Omental fat pad (tissue), 4 donors: Measurements from ENCODE around the gene CUL4B. TPM values are rescaled to one million over a fixed set of nuclear protein-coding genes. Genes with fewer than 3 reads are reported as not detected.

Experiments used
- ATAC-seq: fragments of 150-250 bp; one replicate; pipeline ENCODE4 v1.9.1; 2016; ENCODE audit warnings: mild to moderate bottlenecking, moderate library complexity; ENCODE audit not compliant: low FRiP score
- DNase-seq: peaks from one replicate; pipeline ENCODE4 v3.0.0-alpha.2; 2019; ENCODE audit warnings: low spot score
- total RNA-seq, 4 donors: library from RNA; depleted of rRNA; stranded (reverse); fragments of >200 nt; gene quantifications; one replicate each; pipeline ENCODE4 v1.1.0, GENCODE V29; 2016
- TF ChIP-seq, protein P1 (sequence below), 3 donors: fragments of 450-650 bp; IDR thresholded peaks; one replicate each; pipeline ENCODE4 v1.5.1; 2016 to 2017; ENCODE audit warnings: antibody characterized with exemption in 3 of 3, mild to moderate bottlenecking in 3 of 3, moderate library complexity in 2 of 3

CUL4B gene
- total RNA-seq, 4 donors from 2014 or later: 27.3 to 55.5 (median 30.3) TPM

DNA sequence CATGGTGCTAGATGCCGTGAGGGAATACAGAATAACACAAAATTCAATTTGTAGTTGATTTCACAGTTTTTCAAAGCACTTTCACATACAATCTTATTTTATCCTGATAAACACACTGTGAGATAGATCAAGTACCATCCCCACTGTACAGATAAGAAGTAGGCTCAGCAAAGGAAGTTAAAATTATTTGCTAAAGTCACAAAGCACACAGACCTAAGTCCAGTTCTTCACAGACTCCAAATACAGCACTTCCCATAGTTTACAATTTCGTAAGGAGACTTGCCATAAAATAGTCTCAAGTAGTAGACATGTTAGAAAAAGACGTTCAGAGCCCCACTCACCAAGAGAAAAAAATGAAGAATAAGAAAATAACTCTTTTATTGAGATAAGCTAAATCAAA lies 7.8 kb upstream of the CUL4B start:
- TF ChIP-seq, protein P1, sequence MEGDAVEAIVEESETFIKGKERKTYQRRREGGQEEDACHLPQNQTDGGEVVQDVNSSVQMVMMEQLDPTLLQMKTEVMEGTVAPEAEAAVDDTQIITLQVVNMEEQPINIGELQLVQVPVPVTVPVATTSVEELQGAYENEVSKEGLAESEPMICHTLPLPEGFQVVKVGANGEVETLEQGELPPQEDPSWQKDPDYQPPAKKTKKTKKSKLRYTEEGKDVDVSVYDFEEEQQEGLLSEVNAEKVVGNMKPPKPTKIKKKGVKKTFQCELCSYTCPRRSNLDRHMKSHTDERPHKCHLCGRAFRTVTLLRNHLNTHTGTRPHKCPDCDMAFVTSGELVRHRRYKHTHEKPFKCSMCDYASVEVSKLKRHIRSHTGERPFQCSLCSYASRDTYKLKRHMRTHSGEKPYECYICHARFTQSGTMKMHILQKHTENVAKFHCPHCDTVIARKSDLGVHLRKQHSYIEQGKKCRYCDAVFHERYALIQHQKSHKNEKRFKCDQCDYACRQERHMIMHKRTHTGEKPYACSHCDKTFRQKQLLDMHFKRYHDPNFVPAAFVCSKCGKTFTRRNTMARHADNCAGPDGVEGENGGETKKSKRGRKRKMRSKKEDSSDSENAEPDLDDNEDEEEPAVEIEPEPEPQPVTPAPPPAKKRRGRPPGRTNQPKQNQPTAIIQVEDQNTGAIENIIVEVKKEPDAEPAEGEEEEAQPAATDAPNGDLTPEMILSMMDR (IDR thresholded peaks at IDR 0.05): no peak
- ATAC-seq (no peak), DNase-seq (no peak)

DNA sequence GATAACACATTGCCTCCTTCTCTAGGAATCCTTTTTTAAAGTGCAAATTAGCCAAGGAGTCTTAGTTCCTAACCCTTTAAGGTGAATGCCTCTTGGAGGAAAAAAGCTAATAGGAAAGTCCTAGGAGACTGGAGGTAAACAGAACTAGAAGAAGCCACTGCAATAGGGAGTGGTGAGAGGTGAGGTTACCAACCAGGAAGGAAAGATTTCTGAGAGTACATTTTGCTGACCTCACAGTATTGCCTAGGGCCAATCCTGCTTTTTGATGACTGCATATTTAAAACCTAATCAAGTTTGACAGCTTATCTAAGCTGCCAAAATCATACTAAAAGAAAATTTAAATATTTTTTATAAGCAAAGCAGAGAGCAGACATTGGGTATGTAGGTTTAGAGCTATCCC lies 7.3 kb upstream of the CUL4B start:
- TF ChIP-seq, protein P1 (IDR thresholded peaks at IDR 0.05): no peak
- DNase-seq (no peak), ATAC-seq (no peak)

DNA sequence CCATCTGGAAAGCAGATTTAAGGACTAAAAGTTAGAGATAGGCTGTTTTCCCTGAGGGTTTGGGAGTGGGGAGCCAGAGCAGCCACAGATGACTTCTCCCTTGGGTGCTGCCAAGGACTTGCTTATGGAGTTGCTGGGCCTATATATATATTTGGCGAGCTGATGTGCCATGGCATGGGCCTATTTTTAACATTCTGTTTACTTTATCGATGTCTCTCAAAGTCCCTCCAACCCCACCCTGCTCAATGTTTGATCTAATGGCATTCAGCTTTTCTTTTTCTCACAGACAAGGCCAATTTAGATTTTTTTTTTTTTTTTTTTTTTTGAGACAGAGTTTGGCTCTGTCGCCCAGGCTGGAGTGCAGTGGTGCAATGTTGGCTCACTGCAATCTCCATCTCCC lies 6.1 kb upstream of the CUL4B start:
- DNase-seq: no peak
- ATAC-seq: no peak
- TF ChIP-seq, protein P1 (IDR thresholded peaks at IDR 0.05): no peak

DNA sequence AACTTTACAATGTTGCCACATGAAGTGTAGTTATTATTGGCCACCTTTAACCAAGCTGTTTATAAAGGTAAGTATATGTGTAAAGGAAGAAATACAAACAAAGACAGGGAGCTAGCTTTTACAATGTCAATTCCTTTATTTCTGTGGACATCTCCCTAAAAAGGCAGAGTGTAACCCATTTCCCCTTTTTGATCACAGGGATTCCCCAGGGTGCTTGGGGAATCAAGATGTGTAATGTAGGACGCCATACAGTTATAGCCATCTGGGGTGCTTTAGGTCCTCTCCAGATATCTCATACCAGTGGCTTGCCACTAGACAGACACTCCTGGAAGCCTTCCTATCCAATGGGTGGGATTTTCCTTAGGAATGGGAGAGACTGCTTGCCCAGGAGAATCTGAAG lies 4.2 kb upstream of the CUL4B start:
- TF ChIP-seq, protein P1 (IDR thresholded peaks at IDR 0.05): no peak
- ATAC-seq: no peak

DNA sequence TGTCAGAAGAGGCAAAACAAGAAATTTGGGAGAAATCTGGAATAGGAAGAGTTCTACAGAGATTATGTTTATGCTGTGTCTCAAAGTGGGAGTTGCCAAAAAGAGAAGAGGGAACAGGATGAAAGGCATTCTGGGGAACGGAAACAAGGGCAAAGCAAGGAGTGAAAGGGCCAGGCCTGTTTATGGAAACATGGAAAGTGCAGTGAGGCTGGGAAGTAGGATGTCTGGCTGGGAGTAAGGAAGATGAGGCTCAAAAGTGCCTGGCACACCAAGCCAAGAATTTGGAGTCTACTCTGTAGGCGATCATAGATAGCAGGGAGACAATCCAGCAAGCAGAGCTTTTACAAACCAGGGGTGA lies 1.8 kb upstream of the CUL4B start:
- DNase-seq: no peak
- no peak for ATAC-seq
- TF ChIP-seq, protein P1 (IDR thresholded peaks at IDR 0.05): no peak

More for the DNA sequence above, 4.2 kb upstream of the CUL4B start:
- DNase-seq: no peak

DNA sequence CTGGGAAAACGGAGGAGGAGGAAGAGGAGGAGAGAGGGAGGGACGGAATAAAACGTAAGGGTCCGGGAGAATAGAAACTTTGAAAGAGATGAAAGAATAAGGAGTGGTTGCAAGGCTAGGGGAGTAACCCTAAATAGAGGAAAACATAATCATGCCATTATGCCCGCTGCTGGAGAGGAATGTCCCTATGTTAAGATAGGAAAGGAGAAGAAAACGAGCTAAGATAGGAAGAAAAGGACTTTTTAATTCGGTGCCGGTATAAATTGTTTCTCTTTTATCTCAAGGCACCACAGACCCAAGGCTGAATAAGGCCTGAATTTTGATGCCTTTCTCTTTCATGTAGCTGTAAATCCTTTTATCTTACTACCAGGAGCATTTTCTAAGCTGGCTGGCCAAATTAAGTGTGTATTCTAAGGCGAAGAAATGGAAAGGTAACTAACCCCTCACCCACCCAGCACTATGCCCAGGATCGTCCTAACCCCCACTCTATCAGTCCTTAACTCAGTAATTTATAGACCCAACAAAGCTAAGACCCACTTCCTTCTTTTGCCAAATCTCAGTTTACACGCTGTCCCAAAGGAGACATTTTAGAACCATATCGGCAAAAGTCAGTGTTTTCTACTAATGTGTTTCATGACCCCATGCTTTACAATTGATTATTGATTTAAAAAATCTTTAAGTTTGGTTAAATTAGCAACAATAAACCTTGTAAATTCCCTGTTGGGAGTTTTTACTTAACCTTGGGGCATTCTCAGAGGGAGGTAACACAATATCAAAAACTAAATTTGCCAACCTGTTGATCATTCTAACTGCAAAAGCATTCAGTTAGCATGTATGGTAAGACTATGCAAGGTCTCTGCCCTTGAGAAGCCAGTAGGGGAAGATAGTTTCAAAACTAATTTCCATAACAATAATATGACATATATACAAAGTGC lies 1.1 kb upstream of the CUL4B start:
- DNase-seq: no peak
- TF ChIP-seq, protein P1 (IDR thresholded peaks at IDR 0.05): no peak
- no peak for ATAC-seq

- TF ChIP-seq, protein P1 (IDR thresholded peaks at IDR 0.05): no peak
- no peak for DNase-seq
- peak; percentile 31 for ATAC-seq
Measured at GRCh38 chrX:120560405-120560841, 339 bp downstream of the CUL4B start.
